Hematopoietic multipotent progenitor cell treated with erythropoietin and hydrocortisone succinate and interleukin-3 and kit ligand, for 15 days (in vitro differentiated cells): ENCODE results near the gene COPB1.

ENCODE experiments used
- DNase-seq: peaks from one replicate; pipeline ENCODE4 v3.0.0-alpha.2; 2015; ENCODE audit warnings: low spot score

Gene COPB1

GRCh38 chr11:14513800-14514199 is 14.2 kb upstream of the COPB1 start:
- no peak for DNase-seq

- DNase-seq = no peak
Observed at GRCh38 chr11:14506532-14506931, 6.9 kb upstream of the COPB1 start.

- DNase-seq = no peak
Observed at GRCh38 chr11:14503023-14503422, 3.4 kb upstream of the COPB1 start.

GRCh38 chr11:14502039-14502438 is 2.4 kb upstream of the COPB1 start:
- no peak for DNase-seq

- peak; percentile 73 for DNase-seq
Observed at GRCh38 chr11:14500181-14500651, 605 bp upstream of the COPB1 start.

- DNase-seq = peak; percentile 40
Observed at GRCh38 chr11:14499178-14499559, 442 bp downstream of the COPB1 start.

GRCh38 chr11:14480716-14481115 is 18.9 kb downstream of the COPB1 start:
- DNase-seq = no peak

GRCh38 chr11:14471127-14471526 is 28.5 kb downstream of the COPB1 start:
- no peak for DNase-seq

- no peak for DNase-seq
Observed at GRCh38 chr11:14463623-14464022, 36.0 kb downstream of the COPB1 start.

- DNase-seq = no peak
Observed at GRCh38 chr11:14460147-14460546, 39.5 kb downstream of the COPB1 start.

GRCh38 chr11:14458377-14458776 is 41.2 kb downstream of the COPB1 start:
- no peak for DNase-seq

GRCh38 chr11:14455648-14456430 is 43.8 kb downstream of the COPB1 start:
- no peak for DNase-seq

GRCh38 chr11:14454861-14455632 is 44.6 kb downstream of the COPB1 start:
- DNase-seq = peak; percentile 48

- DNase-seq = no peak
Observed at GRCh38 chr11:14451825-14452224, 47.8 kb downstream of the COPB1 start.

- DNase-seq = no peak
Observed at GRCh38 chr11:14449302-14449714, 50.3 kb downstream of the COPB1 start.

- no peak for DNase-seq
Observed at GRCh38 chr11:14448240-14448639, 51.4 kb downstream of the COPB1 start.

GRCh38 chr11:14446701-14447169 is 52.9 kb downstream of the COPB1 start:
- DNase-seq = no peak

- DNase-seq = no peak
Observed at GRCh38 chr11:14445542-14446530, 53.8 kb downstream of the COPB1 start.

- DNase-seq = no peak
Observed at GRCh38 chr11:14444441-14445189, 55.0 kb downstream of the COPB1 start.

- DNase-seq = peak; percentile 33
Observed at GRCh38 chr11:14443638-14444037, 56.0 kb downstream of the COPB1 start.
